ENCODE data around the gene RNH1. TPM values are rescaled to one million over a fixed set of nuclear protein-coding genes. Genes with fewer than 3 reads are reported as not detected.

Gene RNH1
- total RNA-seq, 1 donor from 2014 or later, result 151 TPM

- peaks cover 8% of the 10 kb centered on the region for H3K36me3 Mint-ChIP-seq (ENCODE audit: unreplicated experiment)
- no peaks in the 10 kb centered on the region for H3K9me3 Mint-ChIP-seq (ENCODE audit: unreplicated experiment)
- peak overlapping the region; percentile 57 for H3K27ac Mint-ChIP-seq (ENCODE audit: unreplicated experiment)
- no peak for DNase-seq (ENCODE audit: extremely low spot score, unreplicated experiment)
- no peak overlapping the region for H3K4me3 Mint-ChIP-seq (ENCODE audit: unreplicated experiment)
- no peak for TF ChIP-seq CTCF (IDR thresholded peaks at IDR 0.05)
- H3K4me1 Mint-ChIP-seq (ENCODE audit: unreplicated experiment), result peaks cover 9% of the 10 kb centered on the region
- H3K27me3 Mint-ChIP-seq (ENCODE audit: unreplicated experiment), result no peaks in the 10 kb centered on the region
These were observed 30.6 kb downstream of the RNH1 start for GRCh38 chr11:476416-476815.

- H3K4me1 Mint-ChIP-seq (ENCODE audit: unreplicated experiment), result peaks cover 9% of the 10 kb centered on the region
- no peaks in the 10 kb centered on the region for H3K27me3 Mint-ChIP-seq (ENCODE audit: unreplicated experiment)
- no peaks in the 10 kb centered on the region for H3K9me3 Mint-ChIP-seq (ENCODE audit: unreplicated experiment)
- H3K27ac Mint-ChIP-seq (ENCODE audit: unreplicated experiment), result peak overlapping the region; percentile 57
- peaks cover 5% of the 10 kb centered on the region for H3K36me3 Mint-ChIP-seq (ENCODE audit: unreplicated experiment)
- DNase-seq (ENCODE audit: extremely low spot score, unreplicated experiment), result no peak
- H3K4me3 Mint-ChIP-seq (ENCODE audit: unreplicated experiment), result no peak overlapping the region
- no peak for TF ChIP-seq CTCF (IDR thresholded peaks at IDR 0.05)
These were observed 31.1 kb downstream of the RNH1 start for GRCh38 chr11:475941-476340.

- Mint-ChIP-seq H3K4me3 (ENCODE audit: unreplicated experiment) (no peak overlapping the region), H3K27ac (ENCODE audit: unreplicated experiment) (no peak overlapping the region), H3K4me1 (ENCODE audit: unreplicated experiment) (peaks cover 12% of the 10 kb centered on the region), H3K27me3 (ENCODE audit: unreplicated experiment) (no peaks in the 10 kb centered on the region), H3K36me3 (ENCODE audit: unreplicated experiment) (peaks cover 5% of the 10 kb centered on the region), H3K9me3 (ENCODE audit: unreplicated experiment) (no peaks in the 10 kb centered on the region)
- DNase-seq (ENCODE audit: extremely low spot score, unreplicated experiment), result no peak
- no peak for TF ChIP-seq CTCF (IDR thresholded peaks at IDR 0.05)
These were observed 32.0 kb downstream of the RNH1 start for GRCh38 chr11:474914-475506.

GRCh38 chr11:473962-474785 is 32.9 kb downstream of the RNH1 start:
- TF ChIP-seq CTCF (IDR thresholded peaks at IDR 0.05), result no peak
- no peak overlapping the region for H3K4me3 Mint-ChIP-seq (ENCODE audit: unreplicated experiment)
- H3K36me3 Mint-ChIP-seq (ENCODE audit: unreplicated experiment), result peaks cover 5% of the 10 kb centered on the region
- no peak overlapping the region for H3K27ac Mint-ChIP-seq (ENCODE audit: unreplicated experiment)
- no peaks in the 10 kb centered on the region for H3K27me3 Mint-ChIP-seq (ENCODE audit: unreplicated experiment)
- DNase-seq (ENCODE audit: extremely low spot score, unreplicated experiment), result no peak
- peaks cover 19% of the 10 kb centered on the region for H3K4me1 Mint-ChIP-seq (ENCODE audit: unreplicated experiment)
- H3K9me3 Mint-ChIP-seq (ENCODE audit: unreplicated experiment), result no peaks in the 10 kb centered on the region

GRCh38 chr11:473415-473814 is 33.6 kb downstream of the RNH1 start:
- Mint-ChIP-seq H3K4me1 (ENCODE audit: unreplicated experiment) (peaks cover 22% of the 10 kb centered on the region), H3K27ac (ENCODE audit: unreplicated experiment) (no peak overlapping the region), H3K9me3 (ENCODE audit: unreplicated experiment) (no peaks in the 10 kb centered on the region), H3K36me3 (ENCODE audit: unreplicated experiment) (peaks cover 5% of the 10 kb centered on the region), H3K27me3 (ENCODE audit: unreplicated experiment) (no peaks in the 10 kb centered on the region), H3K4me3 (ENCODE audit: unreplicated experiment) (no peak overlapping the region)
- no peak for TF ChIP-seq CTCF (IDR thresholded peaks at IDR 0.05)
- DNase-seq (ENCODE audit: extremely low spot score, unreplicated experiment), result no peak
